ENCODE data around the gene ACTN1. TPM values are rescaled to one million over a fixed set of nuclear protein-coding genes. Genes with fewer than 3 reads are reported as not detected.

Gene ACTN1
- total and polyA plus RNA-seq, 11 donors = 48.4 to 252 (median 104) TPM

GRCh38 chr14:68884031-68885030, 94.8 kb downstream of the ACTN1 start:
- ATAC-seq = peak; percentile 78 to 87 (median 84)
- TF ChIP-seq POLR2A (IDR thresholded peaks at IDR 0.05) = no peak
- no peak for TF ChIP-seq CTCF (IDR thresholded peaks at IDR 0.05)
- intact Hi-C loops (cut with DNase I) = no loop called here
- peak in 4 of 5 donors; percentile 59 to 85 (median 71) for DNase-seq
- Histone ChIP-seq H3K27ac (peak overlapping the region in 9 of 12 donors; percentile 24 to 83 (median 55)), H3K4me1 (peaks cover 0 to 22% (median 6%) of the 10 kb centered on the region in 12 donors), H3K4me3 (no peak overlapping the region), H3K27me3 (no peaks in the 10 kb centered on the region), H3K9me3 (no peaks in the 10 kb centered on the region), H3K36me3 (peaks cover 3 to 99% (median 98%) of the 10 kb centered on the region in 9 donors)
- 71 to 83% (median 79%) methylated on average over 10 of the region's 10 CpGs for WGBS, 4 donors

GRCh38 chr14:68882235-68882634, 96.9 kb downstream of the ACTN1 start:
- DNase-seq = no peak
- no peaks in the 10 kb centered on the region for H3K9me3 ChIP-seq
- no peak for ATAC-seq
- H3K4me3 ChIP-seq = no peak overlapping the region
- H3K36me3 ChIP-seq = peaks cover 0 to 100% (median 97%) of the 10 kb centered on the region in 9 donors
- H3K27ac ChIP-seq = peak overlapping the region in 1 of 12 donors; percentile 83
- 89 to 98% (median 96%) methylated on average over 7 to 10 of the region's 10 CpGs for WGBS, 4 donors
- peaks cover 0 to 14% (median 2%) of the 10 kb centered on the region in 12 donors for H3K4me1 ChIP-seq
- no peak for TF ChIP-seq CTCF (IDR thresholded peaks at IDR 0.05)
- TF ChIP-seq POLR2A (IDR thresholded peaks at IDR 0.05) = no peak
- intact Hi-C loops (cut with DNase I) = no loop called here
- H3K27me3 ChIP-seq = no peaks in the 10 kb centered on the region

- WGBS, 4 donors = 69 to 87% (median 85%) methylated on average over 2 of the region's 2 CpGs
- Histone ChIP-seq H3K9me3 (no peaks in the 10 kb centered on the region), H3K4me3 (no peak overlapping the region), H3K27ac (peak overlapping the region in 4 of 12 donors; percentile 4 to 83 (median 25)), H3K27me3 (no peaks in the 10 kb centered on the region), H3K36me3 (peaks cover 0 to 100% (median 98%) of the 10 kb centered on the region in 9 donors), H3K4me1 (peaks cover 0 to 14% (median 2%) of the 10 kb centered on the region in 12 donors)
- TF ChIP-seq POLR2A (IDR thresholded peaks at IDR 0.05) (no peak), CTCF (IDR thresholded peaks at IDR 0.05) (no peak)
- no peak for ATAC-seq
- intact Hi-C loops (cut with DNase I) = no loop called here
- DNase-seq = no peak
Observed at GRCh38 chr14:68881396-68881795, 97.7 kb downstream of the ACTN1 start.

- Histone ChIP-seq H3K27ac (peak overlapping the region in 2 of 12 donors; percentile 33 to 83), H3K36me3 (peaks cover 0 to 100% (median 98%) of the 10 kb centered on the region in 9 donors), H3K4me3 (no peak overlapping the region), H3K9me3 (no peaks in the 10 kb centered on the region), H3K4me1 (peaks cover 0 to 14% (median 2%) of the 10 kb centered on the region in 12 donors), H3K27me3 (no peaks in the 10 kb centered on the region)
- TF ChIP-seq POLR2A (IDR thresholded peaks at IDR 0.05) (no peak), CTCF (IDR thresholded peaks at IDR 0.05) (no peak)
- no peak for DNase-seq
- 92 to 95% (median 93%) methylated on average over 8 to 9 of the region's 9 CpGs for WGBS, 4 donors
- intact Hi-C loops (cut with DNase I) = no loop called here
- ATAC-seq = no peak
Observed at GRCh38 chr14:68880581-68881105, 98.5 kb downstream of the ACTN1 start.
